GM20431 (cell line): Measurements from ENCODE around the gene LMF1.
"Not testable (repeated sequence)": the region's sequence is repeated elsewhere in the genome, so short reads cannot be mapped to it uniquely, and the experiment has no call there.

Experiments used
- in situ Hi-C: fragments of 300-500 bp; cut with MseI, MboI; formaldehyde crosslinking; loops from one replicate; pipeline ENCODE4 v1.15.0; 2020; ENCODE audit warnings: low sequenced_read_pairs; ENCODE audit not compliant: unreplicated experiment

Gene LMF1

DNA sequence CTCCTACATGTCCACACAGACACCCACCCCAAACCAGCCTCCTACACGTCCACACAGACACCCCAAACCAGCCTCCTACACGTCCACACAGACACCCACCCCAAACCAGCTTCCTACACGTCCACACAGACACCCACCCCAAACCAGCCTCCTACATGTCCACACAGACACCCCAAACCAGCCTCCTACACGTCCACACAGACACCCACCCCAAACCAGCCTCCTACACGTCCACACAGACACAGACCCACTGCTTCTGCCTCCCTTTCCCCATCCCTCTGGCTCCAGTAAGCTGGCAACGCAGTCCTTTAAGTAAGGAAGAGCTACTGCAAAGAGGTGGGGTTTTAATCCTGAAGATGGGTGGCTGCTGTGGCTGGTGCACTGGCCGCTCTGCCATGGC, 17.0 kb downstream of the LMF1 start:
- in situ Hi-C loops: not testable (repeated sequence)

DNA sequence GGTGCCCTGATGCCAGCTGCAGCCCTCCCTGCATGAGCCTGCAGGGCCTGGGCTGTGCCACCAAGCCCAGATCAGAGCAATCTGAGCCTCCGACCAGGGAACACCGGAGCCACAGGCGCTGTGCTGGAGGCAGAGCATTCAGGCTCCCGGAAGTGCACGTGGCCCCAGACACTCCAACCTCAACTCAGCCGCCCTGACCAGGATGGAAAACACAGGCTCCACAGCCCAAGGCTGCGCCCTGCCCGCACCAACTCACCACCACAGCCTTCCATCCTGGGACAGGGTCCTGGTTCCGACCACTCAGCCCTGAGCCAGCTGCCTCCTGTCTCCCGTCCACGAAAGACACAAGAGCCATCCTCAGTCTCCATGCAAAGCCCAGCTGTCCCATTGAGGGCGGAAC, 18.5 kb downstream of the LMF1 start:
- in situ Hi-C loops: no loop called here

DNA sequence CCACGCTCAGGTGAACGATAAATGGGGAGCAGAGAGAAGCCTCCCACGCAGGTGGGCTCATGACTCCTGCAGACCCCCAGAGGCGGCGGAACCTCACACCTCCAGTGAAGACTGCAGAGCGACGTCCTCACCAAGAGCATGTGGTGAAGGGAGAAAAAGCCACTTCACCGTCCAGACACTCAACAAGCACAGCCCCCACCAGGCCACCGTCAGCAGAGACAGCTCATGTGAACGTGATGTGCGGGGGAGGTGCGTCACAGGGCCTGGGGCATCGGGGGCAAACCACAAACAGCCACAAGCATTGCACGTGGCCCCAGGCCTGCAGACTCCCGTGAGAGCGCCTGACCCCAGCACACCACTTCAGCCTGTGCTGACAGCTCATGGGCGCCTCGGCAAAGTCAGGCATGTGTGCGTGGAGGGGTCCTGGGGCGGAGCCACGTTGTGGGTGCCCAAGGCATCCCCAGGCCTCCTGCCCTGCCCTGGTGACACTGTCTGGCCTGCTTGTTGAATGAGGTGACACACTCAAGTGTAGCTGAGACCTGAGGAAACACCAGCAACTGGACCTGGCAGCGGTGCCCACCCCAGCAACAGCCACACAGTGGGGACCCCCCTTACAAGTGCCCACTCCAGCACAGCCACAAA, 19.0 kb downstream of the LMF1 start:
- in situ Hi-C loops: no loop called here

DNA sequence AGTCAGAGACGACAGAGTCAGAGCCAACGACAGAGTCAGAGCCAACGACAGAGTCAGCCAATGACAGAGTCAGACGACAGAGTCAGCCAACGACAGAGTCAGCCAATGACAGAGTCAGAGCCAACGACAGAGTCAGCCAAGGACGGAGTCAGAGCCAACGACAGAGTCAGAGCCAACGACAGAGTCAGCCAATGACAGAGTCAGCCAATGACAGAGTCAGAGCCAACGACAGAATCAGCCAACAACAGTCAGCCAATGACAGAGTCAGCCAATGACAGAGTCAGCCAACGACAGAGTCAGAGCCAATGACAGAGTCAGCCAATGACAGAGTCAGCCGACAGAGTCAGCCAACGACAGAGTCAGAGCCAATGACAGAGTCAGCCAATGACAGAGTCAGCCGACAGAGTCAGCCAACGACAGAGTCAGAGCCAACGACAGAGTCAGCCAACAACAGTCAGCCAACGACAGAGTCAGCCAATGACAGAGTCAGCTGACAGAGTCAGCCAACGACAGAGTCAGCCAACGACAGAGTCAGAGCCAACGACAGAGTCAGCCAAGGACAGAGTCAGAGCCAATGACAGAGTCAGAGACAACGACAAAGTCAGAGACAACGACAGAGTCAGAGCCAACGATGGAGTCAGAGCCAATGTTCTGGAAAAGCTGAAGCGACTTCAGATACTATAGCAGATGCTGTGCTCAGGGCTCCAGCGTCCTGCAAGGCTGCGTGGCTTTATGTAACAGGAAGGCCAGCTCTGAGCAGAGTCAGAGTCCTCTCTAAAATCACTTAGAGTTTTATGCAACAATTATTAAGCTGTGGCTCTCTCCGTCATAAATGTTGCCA, 19.8 kb downstream of the LMF1 start:
- in situ Hi-C loops: not testable (repeated sequence)

DNA sequence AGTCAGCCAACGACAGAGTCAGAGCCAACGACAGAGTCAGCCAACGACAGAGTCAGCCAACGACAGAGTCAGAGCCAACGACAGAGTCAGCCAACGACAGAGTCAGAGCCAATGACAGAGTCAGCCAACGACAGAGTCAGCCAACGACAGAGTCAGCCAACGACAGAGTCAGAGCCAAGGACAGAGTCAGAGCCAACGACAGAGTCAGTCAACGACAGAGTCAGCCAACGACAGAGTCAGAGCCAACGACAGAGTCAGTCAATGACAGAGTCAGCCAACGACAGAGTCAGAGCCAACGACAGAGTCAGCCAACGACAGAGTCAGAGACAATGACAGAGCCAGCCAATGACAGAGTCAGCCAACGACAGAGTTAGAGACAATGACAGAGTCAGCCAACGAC, 22.0 kb downstream of the LMF1 start:
- in situ Hi-C loops: not testable (repeated sequence)

DNA sequence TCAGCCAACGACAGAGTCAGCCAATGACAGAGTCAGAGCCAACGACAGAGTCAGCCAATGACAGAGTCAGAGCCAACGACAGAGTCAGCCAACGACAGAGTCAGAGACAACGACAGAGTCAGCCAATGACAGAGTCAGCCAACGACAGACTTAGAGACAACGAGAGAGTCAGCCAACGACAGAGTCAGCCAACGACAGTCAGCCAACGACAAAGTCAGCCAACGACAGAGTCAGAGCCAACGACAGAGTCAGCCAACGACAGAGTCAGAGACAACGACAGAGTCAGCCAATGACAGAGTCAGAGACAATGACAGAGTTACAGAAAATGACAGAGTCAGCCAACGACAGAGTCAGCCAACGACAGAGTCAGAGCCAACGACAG, 22.9 kb downstream of the LMF1 start:
- in situ Hi-C loops: not testable (repeated sequence)

DNA sequence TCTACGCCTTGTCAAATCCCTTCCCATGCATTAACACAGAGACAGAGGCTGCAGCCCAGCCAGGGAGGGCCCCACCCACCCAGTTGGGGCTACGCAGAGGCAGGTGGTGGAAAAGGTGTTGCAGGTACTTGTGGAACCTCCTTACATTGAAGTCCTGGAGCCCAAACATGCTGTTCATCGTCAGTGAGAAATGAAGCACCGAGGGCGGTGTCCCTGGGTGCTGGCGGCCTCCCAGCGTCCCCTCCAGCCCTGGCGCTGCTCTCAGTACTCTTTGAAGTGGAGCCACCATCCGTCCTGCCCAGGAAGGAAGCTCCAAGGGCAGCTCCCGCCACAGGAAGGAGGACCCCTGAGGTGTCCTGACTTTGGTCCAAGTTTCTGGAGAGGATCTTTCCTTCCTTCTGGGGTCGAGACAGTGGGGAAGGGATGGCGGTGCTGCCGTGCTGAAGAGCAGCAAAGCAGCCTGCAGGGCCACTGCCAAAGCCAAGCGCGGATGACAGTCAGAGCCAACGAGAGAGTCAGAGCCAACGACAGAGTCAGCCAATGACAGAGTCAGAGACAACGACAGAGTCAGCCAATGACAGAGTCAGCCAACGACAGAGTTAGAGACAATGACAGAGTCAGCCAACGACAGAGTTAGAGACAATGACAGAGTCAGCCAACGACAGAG, 23.4 kb downstream of the LMF1 start:
- in situ Hi-C loops: no loop called here

DNA sequence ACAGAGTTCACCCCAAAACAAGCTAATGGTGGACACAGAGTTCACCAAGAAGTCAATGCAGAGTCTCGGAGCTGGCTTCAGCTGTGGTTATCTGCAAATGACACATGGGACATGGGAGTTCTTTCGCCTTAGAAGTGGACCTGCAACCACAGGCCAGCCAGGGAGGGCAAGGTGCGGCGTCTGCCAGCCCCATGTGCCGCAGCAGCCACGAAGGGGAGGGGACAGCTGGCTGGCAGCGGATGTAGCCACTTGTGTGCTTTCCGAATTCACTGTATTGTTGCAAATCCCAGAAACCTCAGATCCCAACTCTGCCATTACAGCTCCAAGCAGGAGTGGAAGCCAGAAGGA, 24.8 kb downstream of the LMF1 start:
- in situ Hi-C loops: no loop called here

DNA sequence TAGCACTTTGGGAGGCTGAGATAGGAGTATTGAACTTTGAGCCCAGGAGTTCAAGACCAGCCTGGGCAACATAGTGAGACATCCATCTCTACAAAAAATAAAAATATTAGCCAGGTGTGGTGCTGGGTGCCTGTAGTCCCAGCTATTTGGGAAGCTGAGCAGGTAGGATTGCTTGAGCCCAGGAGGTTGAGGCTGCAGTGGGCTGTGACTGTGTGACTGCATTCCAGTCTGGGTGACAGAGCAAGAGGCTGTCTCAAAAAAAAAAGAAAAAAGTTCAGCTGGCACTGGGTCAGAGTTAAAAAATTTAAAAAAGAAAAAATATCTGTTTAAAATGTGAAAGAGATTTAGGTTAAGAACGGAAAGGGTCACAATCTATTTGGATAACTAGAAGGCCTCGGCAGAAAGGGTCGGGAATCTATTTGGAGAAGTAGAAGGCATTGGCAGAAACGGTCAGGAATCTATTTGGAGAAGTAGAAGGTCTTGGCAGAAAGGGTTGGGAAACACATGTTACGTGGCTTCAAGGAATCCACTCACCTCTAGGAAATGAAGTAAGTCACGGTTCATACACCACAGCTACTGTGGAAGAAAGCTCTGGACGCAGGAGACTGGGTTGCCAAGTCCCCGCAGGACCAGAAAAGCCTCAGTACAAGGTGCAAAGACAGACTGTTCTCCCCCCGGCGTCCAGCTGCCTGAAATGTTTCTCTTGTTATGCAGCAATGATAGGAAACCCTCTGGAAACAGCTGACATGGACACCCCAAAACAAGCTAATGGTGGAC, 25.3 kb downstream of the LMF1 start:
- in situ Hi-C loops: no loop called here

DNA sequence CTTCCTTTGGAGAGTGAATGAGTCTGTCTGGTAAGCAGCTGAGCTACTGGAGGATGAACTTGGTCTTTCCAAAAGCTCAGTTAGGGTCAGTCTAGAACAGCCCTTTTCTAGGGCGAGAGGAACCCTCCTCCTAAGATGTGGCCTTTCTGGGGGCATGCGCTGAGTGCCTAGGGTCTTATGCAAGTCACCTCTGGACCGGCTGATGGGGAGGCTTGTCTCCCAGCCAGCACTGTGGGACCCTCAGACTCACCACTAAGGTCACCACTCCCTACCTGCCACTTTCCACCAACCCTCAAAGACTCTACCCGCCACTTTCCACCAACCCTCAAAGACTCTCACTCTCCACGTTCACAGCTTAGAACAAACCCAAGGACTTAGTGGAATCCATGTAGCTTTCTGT, 26.8 kb downstream of the LMF1 start:
- in situ Hi-C loops: no loop called here

DNA sequence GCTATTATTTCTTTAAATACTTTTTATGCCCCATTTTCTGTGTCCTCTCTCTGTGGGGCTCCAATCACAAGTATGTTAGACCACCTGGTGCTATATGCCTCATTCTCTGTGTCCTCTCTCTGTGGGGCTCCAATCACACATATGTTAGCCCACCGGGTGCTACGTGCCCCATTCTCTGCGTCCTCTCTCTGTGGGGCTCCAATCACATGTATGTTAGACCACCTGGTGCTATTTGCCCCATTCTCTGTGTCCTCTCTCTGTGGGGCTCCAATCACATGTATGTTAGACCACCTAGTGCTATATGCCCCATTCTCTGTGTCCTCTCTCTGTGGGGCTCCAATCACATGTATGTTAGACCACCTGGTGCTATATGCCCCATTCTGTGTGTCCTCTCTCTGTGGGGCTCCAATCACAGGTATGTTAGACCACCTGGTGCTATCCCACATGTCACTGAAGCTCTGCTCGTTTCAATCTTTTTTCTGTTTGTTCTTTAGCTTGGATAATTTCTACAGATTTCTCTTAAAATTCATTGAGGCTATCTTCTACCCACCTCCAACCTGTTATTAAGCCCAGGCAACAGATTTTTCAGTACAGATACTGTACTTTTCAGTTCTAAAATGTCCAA, 28.2 kb downstream of the LMF1 start:
- in situ Hi-C loops: no loop called here

DNA sequence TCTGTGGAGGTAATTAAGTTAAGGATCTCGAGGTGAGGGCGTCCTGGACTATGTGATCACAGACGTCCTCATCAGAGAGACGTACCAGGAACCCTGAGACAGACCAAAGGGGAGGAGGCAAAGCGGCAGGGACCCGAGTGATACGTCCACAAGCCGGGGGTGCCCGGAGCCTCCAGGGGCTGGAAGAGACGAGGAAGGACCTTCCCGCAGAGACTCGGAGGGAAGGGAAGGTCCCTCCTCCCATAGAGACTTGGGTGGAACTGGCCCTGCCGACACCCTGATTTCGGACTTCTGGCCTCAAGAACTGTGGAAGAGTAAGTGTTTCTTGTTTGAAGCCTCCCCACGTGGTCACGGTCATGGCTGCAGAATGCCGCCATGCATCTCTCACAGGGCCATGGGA, 30.8 kb downstream of the LMF1 start:
- in situ Hi-C loops: no loop called here

DNA sequence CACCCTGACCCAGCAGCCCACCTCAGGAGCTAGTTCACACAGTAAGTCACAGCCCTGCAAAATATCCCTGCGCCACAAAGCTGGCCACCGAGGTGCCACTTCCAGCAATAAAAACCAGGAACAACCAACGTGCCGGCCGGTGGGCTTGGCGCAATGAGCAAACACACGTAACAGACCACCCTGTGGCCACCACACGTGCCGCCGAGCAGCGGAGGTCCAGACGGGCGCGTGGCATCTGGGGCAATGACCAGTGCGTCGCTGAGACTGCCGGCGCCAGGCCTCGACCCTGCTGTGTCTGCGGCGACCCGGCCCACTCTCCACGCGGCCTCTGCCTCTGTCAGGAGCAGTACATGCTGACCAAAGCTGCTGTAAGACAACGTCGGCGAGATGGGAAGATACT, 31.5 kb downstream of the LMF1 start:
- in situ Hi-C loops: no loop called here

DNA sequence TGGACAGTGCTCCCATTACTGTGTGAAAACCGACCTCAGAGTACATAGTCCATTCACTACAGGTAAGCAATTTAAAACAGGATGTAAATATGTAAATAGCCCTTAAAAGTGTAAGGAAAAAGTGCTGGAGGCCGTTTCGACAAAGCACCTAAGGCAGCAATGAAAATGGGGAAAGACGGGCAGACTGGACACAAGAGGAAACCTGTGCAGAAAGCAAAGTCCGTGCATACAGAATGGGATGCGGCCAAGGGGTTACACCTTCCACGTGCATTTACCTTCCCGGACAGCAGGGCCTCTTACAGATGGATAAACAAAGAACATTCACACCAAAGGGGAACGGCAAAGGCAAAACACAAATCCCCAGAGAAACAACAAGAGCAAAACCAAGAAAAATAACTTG, 32.0 kb downstream of the LMF1 start:
- in situ Hi-C loops: no loop called here

DNA sequence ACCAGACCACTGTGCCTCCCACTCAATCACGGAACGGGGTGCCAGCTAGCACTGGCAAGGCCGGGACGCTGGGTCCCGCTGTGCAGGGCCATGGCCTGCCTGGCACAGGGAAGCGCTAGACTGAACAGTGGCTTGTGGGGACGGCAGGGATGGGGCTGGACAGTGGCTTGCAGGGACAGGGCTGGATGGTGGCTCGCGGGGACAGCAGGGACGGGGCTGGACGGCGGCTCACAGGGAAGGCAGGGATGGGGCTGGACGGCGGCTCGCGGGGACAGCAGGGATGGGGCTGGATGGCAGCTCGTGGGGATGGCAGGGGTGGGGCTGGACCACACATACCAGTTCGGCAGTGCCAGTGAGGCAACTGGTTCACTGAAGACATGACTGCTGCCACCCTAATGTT, 32.6 kb downstream of the LMF1 start:
- in situ Hi-C loops: no loop called here

DNA sequence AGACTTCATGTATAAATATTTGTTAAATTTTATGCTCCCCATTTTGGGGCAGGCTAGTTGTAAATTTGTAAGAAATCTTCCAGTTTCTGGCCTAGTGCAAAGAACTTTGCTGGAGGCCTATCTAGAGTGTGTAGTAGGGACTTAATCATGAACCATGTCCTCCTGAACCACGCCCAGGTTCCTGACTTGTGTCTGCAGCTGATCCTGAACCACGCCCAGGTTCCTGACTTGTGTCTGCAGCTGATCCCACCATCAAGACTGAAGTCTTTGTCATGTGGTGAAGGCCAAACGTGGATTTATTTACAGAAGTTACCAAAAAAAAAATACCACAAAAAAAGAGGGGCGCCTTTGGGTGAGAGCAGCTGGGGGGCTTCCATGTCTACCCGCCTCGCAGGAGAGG, 33.1 kb downstream of the LMF1 start:
- in situ Hi-C loops: no loop called here

DNA sequence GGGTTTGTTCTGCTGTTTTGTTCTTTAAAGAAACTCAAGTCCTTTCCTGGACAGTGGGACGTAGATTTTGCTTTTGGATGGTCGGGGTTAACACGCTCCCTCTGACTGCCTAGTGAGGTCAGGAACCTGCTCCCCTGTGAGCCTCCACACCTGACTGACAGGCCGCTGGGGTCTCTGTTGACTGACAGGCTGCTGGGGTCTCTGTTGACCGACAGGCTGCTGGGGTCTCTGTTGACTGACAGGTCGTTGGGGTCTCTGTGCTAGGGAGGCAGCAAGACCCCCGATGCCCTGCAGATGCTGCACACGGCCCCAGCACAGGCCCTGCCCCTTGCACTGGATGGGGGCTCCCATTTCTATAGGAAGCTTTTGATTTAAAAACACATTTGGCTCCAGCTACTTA, 33.5 kb downstream of the LMF1 start:
- in situ Hi-C loops: no loop called here

DNA sequence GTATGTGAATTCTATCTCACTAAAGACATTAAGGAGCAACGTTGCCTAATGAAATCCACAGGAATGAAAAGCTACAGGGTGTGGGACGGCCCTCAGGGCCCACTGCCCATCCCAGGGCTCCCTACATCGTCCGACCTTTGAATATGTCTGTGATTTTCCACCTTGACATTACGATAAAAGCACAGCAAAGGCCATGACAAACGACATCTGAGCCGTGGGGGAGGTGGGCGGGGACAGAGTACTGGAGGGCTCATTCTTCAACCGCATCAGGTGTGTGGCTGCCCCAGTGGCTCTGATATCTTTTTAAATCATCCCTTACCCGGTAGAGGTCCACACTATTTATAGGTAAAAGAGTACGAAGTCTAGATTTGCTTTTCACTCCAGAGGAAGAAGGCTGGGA, 35.1 kb downstream of the LMF1 start:
- in situ Hi-C loops: no loop called here

DNA sequence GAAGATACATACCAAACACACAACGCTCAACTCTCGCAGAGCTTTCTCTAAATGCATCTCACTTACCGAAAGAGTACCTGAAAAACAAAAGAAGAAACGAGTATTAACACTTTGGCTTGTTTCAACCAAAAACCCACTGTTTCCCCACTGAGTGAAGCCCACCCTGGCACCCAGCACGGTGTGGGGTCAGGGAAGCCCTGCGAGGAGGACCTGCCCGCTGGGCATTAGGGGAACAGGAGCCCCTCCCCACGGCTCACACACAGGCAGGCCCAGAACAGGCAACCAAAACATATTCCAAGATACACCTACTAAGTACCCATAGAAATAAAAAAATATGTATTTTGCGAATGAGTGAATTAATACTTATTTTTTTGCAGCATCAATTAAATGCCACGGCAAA, 36.6 kb downstream of the LMF1 start:
- in situ Hi-C loops: no loop called here

DNA sequence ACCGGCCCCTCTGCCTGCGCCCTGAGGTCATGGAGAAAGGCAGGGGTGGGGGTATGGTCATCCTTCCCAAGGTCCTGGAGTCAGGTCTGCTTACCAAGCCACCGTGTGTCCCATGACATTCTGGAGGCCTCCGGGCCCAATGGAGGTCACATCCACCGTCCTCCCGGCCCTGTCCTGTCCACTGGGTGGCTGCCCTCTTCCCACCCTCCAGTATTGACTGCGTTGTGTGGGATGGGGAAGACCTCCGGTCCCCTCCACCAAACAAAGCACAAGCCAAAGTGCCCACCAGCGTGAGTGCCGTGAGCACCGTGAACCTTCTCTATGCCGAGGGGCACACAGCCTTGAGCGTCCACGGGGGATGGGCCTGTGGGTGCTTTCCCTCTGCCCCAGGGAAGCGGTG, 37.2 kb downstream of the LMF1 start:
- in situ Hi-C loops: no loop called here
